Upper lobe of left lung (tissue), 4 donors: ENCODE measurements around the gene SEC14L5.
A peak's percentile ranks its signal among the peaks of the same experiment; 100 is the strongest.

Experiments used
- CTCF ChIP-seq, 6 experiments: fragments of 450-650 bp in 4 of 6; fragments of 200-600 bp in 2 of 6; sonication (generic) in 2 of 6; IDR thresholded peaks; one replicate each; pipeline ENCODE4 v1.5.1; 2016 to 2019; ENCODE audit warnings: antibody characterized with exemption in 6 of 6
- EP300 ChIP-seq, 4 donors: sonication (generic); formaldehyde crosslinking; IDR thresholded peaks; one replicate each; pipeline ENCODE4 v1.5.1; 2017; ENCODE audit warnings: antibody characterized with exemption in 4 of 4, control low read depth in 2 of 4

GRCh38 chr16:5024632-5025031, 66.5 kb downstream of the SEC14L5 start:
- TF ChIP-seq CTCF (IDR thresholded peaks at IDR 0.05) (peak in 1 of 6 experiments; percentile 13), EP300 (IDR thresholded peaks at IDR 0.05) (no peak)
